Body of pancreas (tissue), 4 donors: ENCODE results near the gene NELFA.

Experiments used
- POLR2A ChIP-seq, 3 donors: fragments of 450-650 bp; IDR thresholded peaks; one replicate each; pipeline ENCODE4 v1.6.1; 2016; ENCODE audit warnings: antibody characterized with exemption in 3 of 3, mild to moderate bottlenecking in 2 of 3
- TF ChIP-seq, protein P1 (sequence below), 7 experiments: fragments of 450-650 bp in 4 of 7; fragments of 200-600 bp in 3 of 7; sonication (generic) in 3 of 7; IDR thresholded peaks; one replicate each; pipeline ENCODE4 v1.5.1; 2016 to 2019; ENCODE audit warnings: antibody characterized with exemption in 7 of 7

DNA sequence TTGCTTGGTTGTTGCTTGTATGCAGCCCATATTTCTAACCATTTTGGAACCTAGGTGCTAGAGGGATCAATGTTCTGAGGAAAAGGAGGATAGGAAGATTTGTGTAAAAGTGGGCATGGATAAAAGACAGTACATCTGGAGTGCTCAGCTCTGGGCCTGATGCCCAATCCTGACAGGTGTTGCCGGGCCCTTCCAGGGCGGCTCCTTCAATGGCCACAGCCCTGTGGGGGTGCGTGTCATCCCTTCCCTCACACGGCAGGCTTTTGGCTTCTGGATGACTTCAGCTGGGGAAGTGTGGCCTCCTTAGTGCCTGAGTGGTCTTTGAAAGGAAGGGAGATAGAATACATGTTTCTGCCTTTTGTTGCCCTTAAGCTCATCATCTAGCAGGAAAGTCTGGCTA lies 47.2 kb downstream of the NELFA start:
- no peak for TF ChIP-seq POLR2A (IDR thresholded peaks at IDR 0.05)
- TF ChIP-seq, protein P1, sequence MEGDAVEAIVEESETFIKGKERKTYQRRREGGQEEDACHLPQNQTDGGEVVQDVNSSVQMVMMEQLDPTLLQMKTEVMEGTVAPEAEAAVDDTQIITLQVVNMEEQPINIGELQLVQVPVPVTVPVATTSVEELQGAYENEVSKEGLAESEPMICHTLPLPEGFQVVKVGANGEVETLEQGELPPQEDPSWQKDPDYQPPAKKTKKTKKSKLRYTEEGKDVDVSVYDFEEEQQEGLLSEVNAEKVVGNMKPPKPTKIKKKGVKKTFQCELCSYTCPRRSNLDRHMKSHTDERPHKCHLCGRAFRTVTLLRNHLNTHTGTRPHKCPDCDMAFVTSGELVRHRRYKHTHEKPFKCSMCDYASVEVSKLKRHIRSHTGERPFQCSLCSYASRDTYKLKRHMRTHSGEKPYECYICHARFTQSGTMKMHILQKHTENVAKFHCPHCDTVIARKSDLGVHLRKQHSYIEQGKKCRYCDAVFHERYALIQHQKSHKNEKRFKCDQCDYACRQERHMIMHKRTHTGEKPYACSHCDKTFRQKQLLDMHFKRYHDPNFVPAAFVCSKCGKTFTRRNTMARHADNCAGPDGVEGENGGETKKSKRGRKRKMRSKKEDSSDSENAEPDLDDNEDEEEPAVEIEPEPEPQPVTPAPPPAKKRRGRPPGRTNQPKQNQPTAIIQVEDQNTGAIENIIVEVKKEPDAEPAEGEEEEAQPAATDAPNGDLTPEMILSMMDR (IDR thresholded peaks at IDR 0.05): no peak
